ENCODE measurements around the gene FAM131B. TPM values are rescaled to one million over a fixed set of nuclear protein-coding genes. Genes with fewer than 3 reads are reported as not detected.

FAM131B gene
- total and polyA plus RNA-seq, 2 of the 13 experiments (the other 11 are each of a cell fraction or from before 2014, with no cell fraction given) = 0.07 TPM; not detected in 1

DNA sequence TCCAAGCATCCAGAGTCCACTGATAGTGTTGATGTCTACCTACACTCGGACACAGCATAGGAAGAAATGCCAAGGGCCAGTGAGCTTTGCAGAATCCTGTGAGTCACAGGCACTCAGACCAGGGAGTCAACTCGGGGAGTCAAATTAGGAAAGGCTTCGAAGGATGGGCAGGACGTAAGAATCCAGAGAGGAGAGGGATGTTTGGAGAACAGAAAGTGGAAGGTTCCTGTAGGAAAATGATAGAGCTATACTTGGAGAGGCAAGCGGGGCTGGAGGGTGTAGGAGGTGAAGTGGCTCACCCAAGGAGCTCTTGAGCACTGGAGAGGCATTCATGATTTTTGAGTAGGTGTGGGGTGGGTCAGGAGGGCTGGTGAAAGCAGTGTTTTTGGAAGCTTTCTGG is 21.6 kb upstream of the FAM131B start:
- peaks cover 69% of the 10 kb centered on the region for H3K4me1 ChIP-seq (ENCODE audit: insufficient read depth, low read length)
- peaks cover 9% of the 10 kb centered on the region; the same call in 1 of the 2 replicates for H4K20me1 ChIP-seq (ENCODE audit: insufficient read depth, low read length)
- in situ Hi-C loops (cut with HindIII; ENCODE audit: extremely low pct_ligation_motif_present, low pct_unique_long_range_greater_than_20kb) = loop anchor here (5.0 to 25.0 kb wide), 2 partner anchors 33 to 528 kb away; partner anchors contain the start of gene TCAF1

More for the DNA sequence above, 21.6 kb upstream of the FAM131B start:
- Histone ChIP-seq H3K27ac (ENCODE audit: extremely low read length, insufficient read depth, low read length) (no peak overlapping the region), H3K36me3 (replicated peaks in 1 of 2; ENCODE audit: control insufficient read depth in 1 of 2, insufficient read depth in 2 of 2, low read length in 2 of 2) (peaks cover 8 to 16% of the 10 kb centered on the region in 2 experiments), H3K27me3 (ENCODE audit: control insufficient read depth in 1 of 2, insufficient read depth in 2 of 2, low read length in 2 of 2) (no peaks in the 10 kb centered on the region), H3K9me3 (ENCODE audit: low read length) (no peaks in the 10 kb centered on the region), H3K4me3 (replicated peaks in 1 of 3; ENCODE audit: insufficient read depth in 1 of 3, low read depth in 2 of 3, low read length in 3 of 3) (no peak overlapping the region), H3K79me2 (ENCODE audit: insufficient read depth, low read length) (peaks cover 12% of the 10 kb centered on the region), H3K4me2 (ENCODE audit: low read depth, low read length) (no peak overlapping the region; the same call in 1 of the 2 replicates), H3K9ac (ENCODE audit: insufficient read depth, low read depth, low read length) (no peak overlapping the region), H2AFZ (ENCODE audit: low read length) (no peak overlapping the region)
- ChIA-PET POLR2A (interaction anchor here (1.3 to 4.0 kb wide), 3 partner anchors 9 to 499 kb away, joined by 3 to 20 read pairs (median 15); no protein-coding TSS in a partner anchor), CTCF (ENCODE audit: low intra/inter-chr PET ratio, low total read pairs) (no interaction called here)
- no peak for TF ChIP-seq ZBTB1 (CRISPR knock-in tag; IDR thresholded peaks at IDR 0.05; ENCODE audit: borderline replicate concordance)
- no peak for TF ChIP-seq ZNF232 (CRISPR knock-in tag; IDR thresholded peaks at IDR 0.05; ENCODE audit: borderline replicate concordance)
- no peak for TF ChIP-seq ZNF782 (CRISPR knock-in tag; IDR thresholded peaks at IDR 0.05; ENCODE audit: borderline replicate concordance)
- TF ChIP-seq, protein P1, sequence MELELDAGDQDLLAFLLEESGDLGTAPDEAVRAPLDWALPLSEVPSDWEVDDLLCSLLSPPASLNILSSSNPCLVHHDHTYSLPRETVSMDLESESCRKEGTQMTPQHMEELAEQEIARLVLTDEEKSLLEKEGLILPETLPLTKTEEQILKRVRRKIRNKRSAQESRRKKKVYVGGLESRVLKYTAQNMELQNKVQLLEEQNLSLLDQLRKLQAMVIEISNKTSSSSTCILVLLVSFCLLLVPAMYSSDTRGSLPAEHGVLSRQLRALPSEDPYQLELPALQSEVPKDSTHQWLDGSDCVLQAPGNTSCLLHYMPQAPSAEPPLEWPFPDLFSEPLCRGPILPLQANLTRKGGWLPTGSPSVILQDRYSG (CRISPR knock-in tag; IDR thresholded peaks at IDR 0.05) = no peak
- no peak for TF ChIP-seq CAMTA2 (CRISPR knock-in tag; IDR thresholded peaks at IDR 0.05; ENCODE audit: borderline replicate concordance)
- no peak for TF ChIP-seq ZC3H13 (CRISPR knock-in tag; IDR thresholded peaks at IDR 0.05)
- TF ChIP-seq WIZ (CRISPR knock-in tag; IDR thresholded peaks at IDR 0.05) = no peak
- TF ChIP-seq MXI1 (IDR thresholded peaks at IDR 0.05; ENCODE audit: borderline replicate concordance, low read depth, low read length) = no peak
- TF ChIP-seq, protein P2, sequence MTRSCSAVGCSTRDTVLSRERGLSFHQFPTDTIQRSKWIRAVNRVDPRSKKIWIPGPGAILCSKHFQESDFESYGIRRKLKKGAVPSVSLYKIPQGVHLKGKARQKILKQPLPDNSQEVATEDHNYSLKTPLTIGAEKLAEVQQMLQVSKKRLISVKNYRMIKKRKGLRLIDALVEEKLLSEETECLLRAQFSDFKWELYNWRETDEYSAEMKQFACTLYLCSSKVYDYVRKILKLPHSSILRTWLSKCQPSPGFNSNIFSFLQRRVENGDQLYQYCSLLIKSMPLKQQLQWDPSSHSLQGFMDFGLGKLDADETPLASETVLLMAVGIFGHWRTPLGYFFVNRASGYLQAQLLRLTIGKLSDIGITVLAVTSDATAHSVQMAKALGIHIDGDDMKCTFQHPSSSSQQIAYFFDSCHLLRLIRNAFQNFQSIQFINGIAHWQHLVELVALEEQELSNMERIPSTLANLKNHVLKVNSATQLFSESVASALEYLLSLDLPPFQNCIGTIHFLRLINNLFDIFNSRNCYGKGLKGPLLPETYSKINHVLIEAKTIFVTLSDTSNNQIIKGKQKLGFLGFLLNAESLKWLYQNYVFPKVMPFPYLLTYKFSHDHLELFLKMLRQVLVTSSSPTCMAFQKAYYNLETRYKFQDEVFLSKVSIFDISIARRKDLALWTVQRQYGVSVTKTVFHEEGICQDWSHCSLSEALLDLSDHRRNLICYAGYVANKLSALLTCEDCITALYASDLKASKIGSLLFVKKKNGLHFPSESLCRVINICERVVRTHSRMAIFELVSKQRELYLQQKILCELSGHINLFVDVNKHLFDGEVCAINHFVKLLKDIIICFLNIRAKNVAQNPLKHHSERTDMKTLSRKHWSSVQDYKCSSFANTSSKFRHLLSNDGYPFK (CRISPR knock-in tag; IDR thresholded peaks at IDR 0.05; ENCODE audit: borderline replicate concordance) = no peak
- TF ChIP-seq NFIB (CRISPR knock-in tag; IDR thresholded peaks at IDR 0.05; ENCODE audit: borderline replicate concordance) = no peak
- TF ChIP-seq, protein P3, sequence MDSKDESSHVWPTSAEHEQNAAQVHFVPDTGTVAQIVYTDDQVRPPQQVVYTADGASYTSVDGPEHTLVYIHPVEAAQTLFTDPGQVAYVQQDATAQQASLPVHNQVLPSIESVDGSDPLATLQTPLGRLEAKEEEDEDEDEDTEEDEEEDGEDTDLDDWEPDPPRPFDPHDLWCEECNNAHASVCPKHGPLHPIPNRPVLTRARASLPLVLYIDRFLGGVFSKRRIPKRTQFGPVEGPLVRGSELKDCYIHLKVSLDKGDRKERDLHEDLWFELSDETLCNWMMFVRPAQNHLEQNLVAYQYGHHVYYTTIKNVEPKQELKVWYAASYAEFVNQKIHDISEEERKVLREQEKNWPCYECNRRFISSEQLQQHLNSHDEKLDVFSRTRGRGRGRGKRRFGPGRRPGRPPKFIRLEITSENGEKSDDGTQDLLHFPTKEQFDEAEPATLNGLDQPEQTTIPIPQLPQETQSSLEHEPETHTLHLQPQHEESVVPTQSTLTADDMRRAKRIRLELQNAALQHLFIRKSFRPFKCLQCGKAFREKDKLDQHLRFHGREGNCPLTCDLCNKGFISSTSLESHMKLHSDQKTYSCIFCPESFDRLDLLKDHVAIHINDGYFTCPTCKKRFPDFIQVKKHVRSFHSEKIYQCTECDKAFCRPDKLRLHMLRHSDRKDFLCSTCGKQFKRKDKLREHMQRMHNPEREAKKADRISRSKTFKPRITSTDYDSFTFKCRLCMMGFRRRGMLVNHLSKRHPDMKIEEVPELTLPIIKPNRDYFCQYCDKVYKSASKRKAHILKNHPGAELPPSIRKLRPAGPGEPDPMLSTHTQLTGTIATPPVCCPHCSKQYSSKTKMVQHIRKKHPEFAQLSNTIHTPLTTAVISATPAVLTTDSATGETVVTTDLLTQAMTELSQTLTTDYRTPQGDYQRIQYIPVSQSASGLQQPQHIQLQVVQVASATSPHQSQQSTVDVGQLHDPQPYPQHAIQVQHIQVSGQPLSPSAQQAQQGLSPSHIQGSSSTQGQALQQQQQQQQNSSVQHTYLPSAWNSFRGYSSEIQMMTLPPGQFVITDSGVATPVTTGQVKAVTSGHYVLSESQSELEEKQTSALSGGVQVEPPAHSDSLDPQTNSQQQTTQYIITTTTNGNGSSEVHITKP (CRISPR knock-in tag; IDR thresholded peaks at IDR 0.05; ENCODE audit: low read depth) = no peak
- FAIRE-seq = no peak
- ATAC-seq = no peak
- 93% methylated on average over 5 of the region's 5 CpGs for WGBS (ENCODE audit: low lambda C conversion rate)
- intact Hi-C loops (cut with micrococcal nuclease; ENCODE audit: unreplicated experiment) = no loop called here
- DNase-seq (ENCODE audit: low spot score) = no peak
- BruUV-seq (replicated peaks) = no TSS peak

Measured in HepG2 (cell line).